Prostate gland (tissue), 2 donors: ENCODE measurements around the gene ADAMTS13. TPM values are rescaled to one million over a fixed set of nuclear protein-coding genes. Genes with fewer than 3 reads are reported as not detected.

ENCODE experiments used
- DNase-seq: peaks from one replicate; pipeline ENCODE4 v3.0.0-alpha.2; 2019; ENCODE audit warnings: low spot score
- H3K27ac ChIP-seq, 2 donors: fragments of 200-600 bp; sonication (generic); 2 replicates each; pipeline ENCODE4 v1.5.1; 2017 to 2019
- H3K27me3 ChIP-seq: fragments of 200-600 bp; sonication (generic); replicated peaks from 2 replicates; pipeline ENCODE4 v1.5.1; 2019; ENCODE audit not compliant: insufficient read depth
- H3K36me3 ChIP-seq, 2 donors: fragments of 200-600 bp; sonication (generic); 1 replicate in 1 of 2; 2 replicates in 1 of 2; pipeline versions ENCODE4 v1.5.1 to v1.8.1; 2017 to 2019
- H3K4me1 ChIP-seq: fragments of 200-600 bp; sonication (generic); replicated peaks from 2 replicates; pipeline ENCODE4 v1.5.1; 2019
- H3K4me3 ChIP-seq, 2 donors: fragments of 200-600 bp; sonication (generic); 2 replicates each; pipeline ENCODE4 v1.5.1; 2017 to 2019
- H3K9me3 ChIP-seq: fragments of 200-600 bp; sonication (generic); 2 replicates; pipeline ENCODE4 v1.5.1; 2017
- POLR2A ChIP-seq: fragments of 450-650 bp; IDR thresholded peaks from one replicate; pipeline ENCODE4 v1.6.1; 2016; ENCODE audit warnings: antibody characterized with exemption, mild to moderate bottlenecking
- POLR2AphosphoS5 ChIP-seq: sonication (generic); formaldehyde crosslinking; IDR thresholded peaks from one replicate; pipeline ENCODE4 v1.6.1; 2017; ENCODE audit warnings: antibody characterized with exemption
- WGBS: methylation state at CpG from one replicate; pipeline ENCODE4 v1.1.5; 2018; 5-methylcytosine and 5-hydroxymethylcytosine counted together
- intact Hi-C: fragments of 100-400 bp; cut with DNase I; formaldehyde crosslinking; loops from one replicate; pipeline ENCODE4 v1.14.2; 2022
- total RNA-seq, 2 donors: library from RNA; depleted of rRNA; stranded (reverse); fragments of >200 nt; gene quantifications; one replicate each; pipeline ENCODE4 v1.1.0, GENCODE V29; 2016
- TF ChIP-seq, protein P1 (sequence below), 4 experiments: fragments of 200-600 bp in 2 of 4; fragments of 450-650 bp in 2 of 4; sonication (generic) in 2 of 4; IDR thresholded peaks; 1 replicate in 3 of 4; 2 replicates in 1 of 4; pipeline ENCODE4 v1.5.1; 2016 to 2019; ENCODE audit warnings: antibody characterized with exemption in 4 of 4, mild to moderate bottlenecking in 2 of 4, moderate library complexity in 2 of 4

ADAMTS13 gene
- total RNA-seq, 2 donors from 2014 or later = 2.8 to 8.1 TPM

DNA sequence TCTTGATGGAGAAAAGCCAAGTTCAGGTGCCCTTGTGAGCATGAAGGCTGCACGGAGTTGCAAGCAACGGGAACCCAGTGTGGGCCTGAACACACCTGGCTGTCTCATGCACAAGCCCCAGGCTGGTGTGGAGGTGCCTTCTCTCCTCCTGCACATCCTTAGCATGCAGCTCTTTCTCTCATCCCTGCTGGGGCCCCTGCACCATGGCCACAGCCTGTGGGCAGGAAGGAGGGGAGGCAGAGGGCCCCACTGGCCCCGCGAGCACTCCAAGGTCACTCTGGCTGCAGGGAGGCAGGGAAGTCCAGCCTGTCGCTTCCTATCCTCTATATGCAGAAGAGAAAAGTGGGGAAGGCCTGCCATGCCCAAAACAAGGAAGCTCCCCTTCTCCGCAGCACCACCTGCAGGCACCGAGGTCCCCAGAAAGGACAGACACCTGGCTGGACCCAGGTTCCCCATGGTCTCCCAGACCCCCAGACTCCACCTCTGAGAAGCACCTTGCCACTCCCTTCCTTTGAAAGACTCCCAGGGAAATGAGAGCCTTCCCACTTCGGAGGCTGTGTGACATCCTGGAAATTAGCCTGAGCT is 27.4 kb upstream of the ADAMTS13 start:
- 34% methylated on average over 8 of the region's 8 CpGs for WGBS
- TF ChIP-seq, protein P1, sequence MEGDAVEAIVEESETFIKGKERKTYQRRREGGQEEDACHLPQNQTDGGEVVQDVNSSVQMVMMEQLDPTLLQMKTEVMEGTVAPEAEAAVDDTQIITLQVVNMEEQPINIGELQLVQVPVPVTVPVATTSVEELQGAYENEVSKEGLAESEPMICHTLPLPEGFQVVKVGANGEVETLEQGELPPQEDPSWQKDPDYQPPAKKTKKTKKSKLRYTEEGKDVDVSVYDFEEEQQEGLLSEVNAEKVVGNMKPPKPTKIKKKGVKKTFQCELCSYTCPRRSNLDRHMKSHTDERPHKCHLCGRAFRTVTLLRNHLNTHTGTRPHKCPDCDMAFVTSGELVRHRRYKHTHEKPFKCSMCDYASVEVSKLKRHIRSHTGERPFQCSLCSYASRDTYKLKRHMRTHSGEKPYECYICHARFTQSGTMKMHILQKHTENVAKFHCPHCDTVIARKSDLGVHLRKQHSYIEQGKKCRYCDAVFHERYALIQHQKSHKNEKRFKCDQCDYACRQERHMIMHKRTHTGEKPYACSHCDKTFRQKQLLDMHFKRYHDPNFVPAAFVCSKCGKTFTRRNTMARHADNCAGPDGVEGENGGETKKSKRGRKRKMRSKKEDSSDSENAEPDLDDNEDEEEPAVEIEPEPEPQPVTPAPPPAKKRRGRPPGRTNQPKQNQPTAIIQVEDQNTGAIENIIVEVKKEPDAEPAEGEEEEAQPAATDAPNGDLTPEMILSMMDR (IDR thresholded peaks at IDR 0.05) = no peak
- TF ChIP-seq POLR2AphosphoS5 = no peak
- no peak for TF ChIP-seq POLR2A
- H3K27me3 ChIP-seq = peaks cover 4% of the 10 kb centered on the region

DNA sequence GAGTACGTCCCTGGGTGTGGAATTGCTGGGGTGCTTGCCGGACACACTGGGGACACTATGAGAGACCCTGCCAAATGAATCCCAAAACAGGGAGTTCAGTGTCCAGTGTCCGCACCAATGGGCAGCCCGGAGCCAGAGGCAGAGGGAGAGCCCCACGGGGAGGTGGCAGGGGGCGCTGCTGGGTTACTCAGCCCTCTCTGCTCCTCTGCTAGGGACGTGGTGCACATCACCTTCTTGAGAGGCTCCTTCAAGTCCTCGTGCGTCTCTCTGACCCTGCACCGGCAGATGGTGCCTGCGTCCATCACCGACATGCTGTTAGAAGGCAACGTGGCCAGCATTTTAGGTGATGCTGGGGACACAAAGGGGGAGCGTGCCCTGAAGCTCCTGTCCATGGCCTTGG is 25.2 kb upstream of the ADAMTS13 start:
- no peak for DNase-seq
- H3K4me1 ChIP-seq = no peaks in the 10 kb centered on the region
- 36% methylated on average over 14 of the region's 14 CpGs for WGBS
- no peak for TF ChIP-seq POLR2AphosphoS5
- no peak overlapping the region for H3K4me3 ChIP-seq
- H3K9me3 ChIP-seq = no peaks in the 10 kb centered on the region
- no peaks in the 10 kb centered on the region for H3K36me3 ChIP-seq
- no peak overlapping the region for H3K27ac ChIP-seq
- peaks cover 4% of the 10 kb centered on the region for H3K27me3 ChIP-seq
- intact Hi-C loops = no loop called here

More for the DNA sequence above, 27.4 kb upstream of the ADAMTS13 start:
- Histone ChIP-seq H3K9me3 (no peaks in the 10 kb centered on the region), H3K4me1 (no peaks in the 10 kb centered on the region), H3K4me3 (no peak overlapping the region), H3K27ac (no peak overlapping the region), H3K36me3 (no peaks in the 10 kb centered on the region)
- intact Hi-C loops = no loop called here
- DNase-seq = no peak

DNA sequence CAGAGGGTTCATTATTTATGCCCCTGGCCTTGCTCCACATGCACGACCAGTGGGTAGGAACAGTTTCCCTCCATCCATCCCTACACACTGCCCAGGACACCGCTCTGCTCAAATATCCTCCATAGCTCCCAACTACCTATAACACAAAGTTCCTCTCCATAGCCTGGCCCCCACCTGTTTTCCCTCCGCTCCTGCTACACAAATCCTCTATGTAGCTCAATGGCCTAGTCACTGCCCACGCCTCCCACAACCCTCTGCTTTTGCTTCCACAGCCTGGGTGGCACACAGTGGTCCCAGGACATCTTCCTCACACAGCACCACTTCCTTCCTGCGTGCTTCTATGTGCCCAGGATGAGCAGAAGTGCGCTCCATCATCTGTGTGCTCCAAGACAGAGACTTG is 24.8 kb upstream of the ADAMTS13 start:
- intact Hi-C loops = no loop called here

DNA sequence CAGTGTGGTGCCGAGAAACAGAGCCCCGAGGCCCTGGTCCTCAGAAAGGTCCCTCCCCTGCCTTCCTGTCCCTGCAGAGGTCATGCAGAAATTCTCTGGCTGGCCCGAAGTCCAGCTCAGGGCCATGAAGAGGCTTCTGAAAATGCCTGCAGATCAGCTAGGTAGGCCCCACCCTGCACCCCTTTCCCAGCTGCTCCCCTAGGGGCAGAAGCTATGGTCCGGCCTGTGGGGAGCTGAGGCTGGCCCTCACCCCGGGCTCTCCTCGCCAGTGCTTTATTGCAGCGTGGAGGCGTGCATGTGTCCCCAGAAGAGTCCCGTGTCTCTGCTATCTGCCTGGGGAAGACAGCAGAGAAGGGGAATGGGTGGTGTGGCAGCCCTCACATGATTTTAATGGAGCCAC is 24.3 kb upstream of the ADAMTS13 start:
- intact Hi-C loops = no loop called here
- no peaks in the 10 kb centered on the region for H3K4me1 ChIP-seq
- H3K4me3 ChIP-seq = no peak overlapping the region
- WGBS = 58% methylated on average over 7 of the region's 9 CpGs
- H3K27me3 ChIP-seq = peaks cover 4% of the 10 kb centered on the region
- no peaks in the 10 kb centered on the region for H3K36me3 ChIP-seq
- no peak for TF ChIP-seq POLR2A
- TF ChIP-seq, protein P1 (IDR thresholded peaks at IDR 0.05) = no peak
- no peak for TF ChIP-seq POLR2AphosphoS5
- no peak for DNase-seq
- H3K9me3 ChIP-seq = no peaks in the 10 kb centered on the region
- H3K27ac ChIP-seq = no peak overlapping the region

More for the DNA sequence above, 24.8 kb upstream of the ADAMTS13 start:
- Histone ChIP-seq H3K36me3 (no peaks in the 10 kb centered on the region), H3K27me3 (peaks cover 4% of the 10 kb centered on the region), H3K4me3 (no peak overlapping the region), H3K9me3 (no peaks in the 10 kb centered on the region), H3K27ac (no peak overlapping the region), H3K4me1 (no peaks in the 10 kb centered on the region)
- no peak for DNase-seq
- 80% methylated on average over 6 of the region's 6 CpGs for WGBS
- TF ChIP-seq POLR2A (no peak), POLR2AphosphoS5 (no peak)
- TF ChIP-seq, protein P1 (IDR thresholded peaks at IDR 0.05) = no peak

DNA sequence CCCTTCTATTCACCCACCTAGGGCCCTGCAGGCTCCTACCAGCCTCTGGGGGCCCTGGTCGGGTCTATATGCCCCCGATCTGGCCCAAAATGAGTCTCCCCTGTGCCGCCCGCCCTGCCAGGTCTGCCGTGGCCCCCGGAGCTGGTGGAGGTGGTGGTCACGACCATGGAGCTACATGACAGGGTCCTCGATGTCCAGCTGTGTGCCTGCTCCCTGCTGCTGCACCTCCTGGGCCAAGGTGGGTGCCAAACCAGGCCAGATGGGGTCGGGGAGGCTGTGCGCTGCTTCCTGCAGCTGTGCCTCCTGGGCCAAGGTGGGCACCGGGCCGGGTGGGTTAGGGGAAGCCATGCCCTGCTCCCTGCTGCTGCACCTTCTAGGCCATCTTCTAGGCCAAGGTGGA is 21.9 kb upstream of the ADAMTS13 start:
- TF ChIP-seq, protein P1 (IDR thresholded peaks at IDR 0.05) = no peak
- Histone ChIP-seq H3K4me3 (no peak overlapping the region), H3K36me3 (no peaks in the 10 kb centered on the region), H3K4me1 (no peaks in the 10 kb centered on the region), H3K27me3 (no peaks in the 10 kb centered on the region), H3K9me3 (no peaks in the 10 kb centered on the region), H3K27ac (no peak overlapping the region)
- intact Hi-C loops = no loop called here
- DNase-seq = no peak
- 88% methylated on average over 11 of the region's 12 CpGs for WGBS
